Pancreas (tissue), 10 donors: ENCODE results near the gene CENPS. TPM values are rescaled to one million over a fixed set of nuclear protein-coding genes. Genes with fewer than 3 reads are reported as not detected.
"Not testable (repeated sequence)": the region's sequence is repeated elsewhere in the genome, so short reads cannot be mapped to it uniquely, and the experiment has no call there.

Experiments used
- ATAC-seq, 4 donors: fragments of 200-7000 bp; cut with Tn5 transposase; one replicate each; pipeline versions ENCODE4 v1.8.0 to v1.9.1; 2020; ENCODE audit warnings: mild to moderate bottlenecking in 4 of 4, moderate library complexity in 4 of 4
- DNase-seq, 6 donors: peaks; one replicate each; pipeline ENCODE4 v3.0.0-alpha.2; 2020
- FAIRE-seq: peaks from 2 replicates; lab custom pipeline; 2012; peaks lifted over from hg19 to GRCh38; lab: Jason Lieb, UNC
- H3K27ac ChIP-seq, 4 donors: fragments of 200-600 bp; sonication (generic); 1 replicate in 3 of 4; 2 replicates in 1 of 4; pipeline versions ENCODE4 v1.5.0 to v1.8.0; 2020
- H3K27me3 ChIP-seq, 4 donors: fragments of 200-600 bp; one replicate each; pipeline ENCODE4 v1.8.0; 2021
- H3K36me3 ChIP-seq, 3 donors: fragments of 200-600 bp; sonication (generic) in 1 of 3; one replicate each; pipeline versions ENCODE4 v1.5.0 to v1.8.0; 2020 to 2021
- H3K4me1 ChIP-seq, 3 donors: fragments of 200-600 bp; one replicate each; pipeline ENCODE4 v1.8.0; 2021
- H3K4me3 ChIP-seq, 4 donors: fragments of 200-600 bp; sonication (generic) in 2 of 4; one replicate each; pipeline versions ENCODE4 v1.5.0 to v1.8.0; 2020 to 2021
- H3K9me3 ChIP-seq, 4 donors: fragments of 200-600 bp; one replicate each; pipeline ENCODE4 v1.8.0; 2021
- CTCF ChIP-seq, 4 donors: fragments of 200-600 bp; sonication (generic) in 3 of 4; IDR thresholded peaks; one replicate each; pipeline versions ENCODE4 v1.5.0 to v1.8.0; 2021; ENCODE audit warnings: antibody characterized with exemption in 4 of 4
- WGBS, 2 donors: extraction: QIAGEN DNeasy Blood & Tissue Kit; methylation state at CpG; one replicate each; pipeline ENCODE4 v1.1.7; 2013; 5-methylcytosine and 5-hydroxymethylcytosine counted together
- intact Hi-C, 3 donors: fragments of 100-400 bp; cut with DNase I; formaldehyde crosslinking; loops; one replicate each; pipeline versions ENCODE4 v1.11.1 to v1.14.2; 2022
- polyA plus RNA-seq, 2 donors: library from polyadenylated mRNA; stranded (reverse); fragments of 200-250 nt; gene quantifications; one replicate each; pipeline ENCODE4 v1.2.3, GENCODE V29; 2013
- total RNA-seq, 6 donors: library from RNA; stranded (reverse); fragmentation: NEBNext Ultra II Directional in 4 of 6; extraction: Animal tissue kit (Norgen Biotek cat#: 25700) in 4 of 6; gene quantifications; one replicate each; pipeline versions ENCODE4 v1.2.1 to v1.2.4, GENCODE V29; 2021 to 2023
- donor health status: healthy with polysubstance abuse.
- donor health status: DM: no; HTN: no; CAD: no; lungs with moderate emphysema.
- donor health status: DM: no; HTN: no; CAD: no.
- donor health status: control.
- donor health status: control.
- donor health status: Bipolar disorder and iron deficiency.
- donor health status: DM: yes; HTN: yes; CAD: no.
- donor health status: DM: no; HTN: no; CAD: no.
- donor health status: DM: no; HTN: no; CAD: no.
- donor health status: DM: yes; HTN: yes; CAD: no.

CENPS gene
- total and polyA plus RNA-seq, 8 donors, result 4.7 to 19.9 (median 8.4) TPM

- TF ChIP-seq CTCF (IDR thresholded peaks at IDR 0.05), result no peak
- ATAC-seq (peak; percentile 87 to 95 (median 90)), DNase-seq (peak; percentile 88 to 95 (median 91)), FAIRE-seq (no peak)
- H3K9me3 ChIP-seq, result no peaks in the 10 kb centered on the region
- peak within 1 kb of the TSS in 3 of 4 donors; percentile 9 to 57 (median 41) for H3K27ac ChIP-seq
- H3K4me3 ChIP-seq, result peak within 1 kb of the TSS; percentile 55 to 89 (median 66)
- H3K36me3 ChIP-seq, result peaks cover 0 to 10% (median 0%) of the 10 kb centered on the region in 3 donors
- intact Hi-C loops, result no loop called here
- H3K27me3 ChIP-seq, result no peaks in the 10 kb centered on the region
- H3K4me1 ChIP-seq, result peaks cover 7 to 19% (median 16%) of the 10 kb centered on the region in 3 donors
- 1% methylated on average over 59 of the region's 59 CpGs for WGBS, 2 donors
Measured at GRCh38 chr1:10472220-10473144, 42.2 kb downstream of the CENPS start, which contains the start of gene DFFA. Gene DFFA, minus strand, starts transcription at chr1:10472529. Its CDS starts 71 bp downstream, at chr1:10472458.

DNA sequence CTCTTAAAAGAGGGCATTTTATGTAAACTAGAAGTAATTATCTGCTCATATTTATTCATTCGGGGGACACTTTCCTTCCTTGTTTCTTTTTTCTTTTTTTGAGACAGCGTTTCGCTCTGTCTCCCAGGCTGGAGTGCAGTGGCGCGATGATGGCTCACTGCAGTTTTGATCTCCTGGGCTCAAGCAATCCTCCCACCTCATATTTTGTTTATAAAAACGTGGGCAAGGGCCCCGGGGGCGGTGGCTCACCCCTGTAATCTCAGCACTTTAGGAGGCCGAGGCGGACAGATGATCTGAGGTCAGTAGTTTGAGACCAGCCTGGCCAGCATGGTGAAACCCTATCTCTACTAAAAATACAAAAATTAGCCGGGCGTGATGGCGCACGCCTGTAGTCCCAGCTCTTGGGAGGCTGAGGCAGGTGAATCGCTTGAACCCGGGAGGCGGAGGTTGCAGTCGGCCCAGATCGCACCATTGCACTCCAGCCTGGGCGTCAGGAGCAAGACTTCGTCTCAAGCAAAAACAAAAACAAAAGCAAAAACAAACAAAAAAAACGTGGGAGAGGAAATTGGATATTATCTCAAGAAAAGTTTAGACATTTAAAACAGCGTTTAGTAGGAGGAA lies 43.0 kb downstream of the CENPS start:
- 84 to 91% methylated on average over 23 of the region's 23 CpGs for WGBS, 2 donors
- no peak for ATAC-seq
- no peak for DNase-seq

DNA sequence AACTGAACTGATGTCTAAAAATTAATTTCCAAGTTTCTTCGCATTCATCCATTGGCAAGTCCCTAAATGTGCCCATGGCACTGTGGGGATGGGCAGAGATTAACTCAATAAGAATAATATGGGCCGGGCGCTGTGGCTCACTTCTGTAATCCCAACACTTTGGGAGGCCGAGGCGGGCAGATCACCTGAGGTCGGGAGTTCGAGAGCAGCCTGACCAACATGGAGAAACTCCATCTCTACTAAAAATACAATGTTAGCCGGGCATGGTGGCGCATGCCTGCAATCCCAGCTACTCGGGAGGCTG lies 44.0 kb downstream of the CENPS start:
- intact Hi-C loops, H3K9me3 ChIP-seq, H3K36me3 ChIP-seq, H3K27me3 ChIP-seq, ATAC-seq, DNase-seq, FAIRE-seq: not testable (repeated sequence)
- Histone ChIP-seq H3K4me3 (peak overlapping the region; percentile 72 to 94 (median 89)), H3K27ac (peak overlapping the region in 2 of 4 donors; percentile 72 to 74), H3K4me1 (peaks cover 7 to 19% (median 16%) of the 10 kb centered on the region in 3 donors)
- WGBS, 2 donors, result 81 to 85% methylated on average over 10 of the region's 10 CpGs

More for the DNA sequence above, 43.0 kb downstream of the CENPS start:
- Histone ChIP-seq H3K36me3 (peaks cover 0 to 3% (median 0%) of the 10 kb centered on the region in 3 donors), H3K27ac (no peak overlapping the region), H3K27me3 (no peaks in the 10 kb centered on the region), H3K4me1 (peaks cover 7 to 19% (median 16%) of the 10 kb centered on the region in 3 donors), H3K4me3 (no peak overlapping the region), H3K9me3 (no peaks in the 10 kb centered on the region)
- FAIRE-seq, result no peak
- no peak for TF ChIP-seq CTCF (IDR thresholded peaks at IDR 0.05)
- intact Hi-C loops, result no loop called here

DNA sequence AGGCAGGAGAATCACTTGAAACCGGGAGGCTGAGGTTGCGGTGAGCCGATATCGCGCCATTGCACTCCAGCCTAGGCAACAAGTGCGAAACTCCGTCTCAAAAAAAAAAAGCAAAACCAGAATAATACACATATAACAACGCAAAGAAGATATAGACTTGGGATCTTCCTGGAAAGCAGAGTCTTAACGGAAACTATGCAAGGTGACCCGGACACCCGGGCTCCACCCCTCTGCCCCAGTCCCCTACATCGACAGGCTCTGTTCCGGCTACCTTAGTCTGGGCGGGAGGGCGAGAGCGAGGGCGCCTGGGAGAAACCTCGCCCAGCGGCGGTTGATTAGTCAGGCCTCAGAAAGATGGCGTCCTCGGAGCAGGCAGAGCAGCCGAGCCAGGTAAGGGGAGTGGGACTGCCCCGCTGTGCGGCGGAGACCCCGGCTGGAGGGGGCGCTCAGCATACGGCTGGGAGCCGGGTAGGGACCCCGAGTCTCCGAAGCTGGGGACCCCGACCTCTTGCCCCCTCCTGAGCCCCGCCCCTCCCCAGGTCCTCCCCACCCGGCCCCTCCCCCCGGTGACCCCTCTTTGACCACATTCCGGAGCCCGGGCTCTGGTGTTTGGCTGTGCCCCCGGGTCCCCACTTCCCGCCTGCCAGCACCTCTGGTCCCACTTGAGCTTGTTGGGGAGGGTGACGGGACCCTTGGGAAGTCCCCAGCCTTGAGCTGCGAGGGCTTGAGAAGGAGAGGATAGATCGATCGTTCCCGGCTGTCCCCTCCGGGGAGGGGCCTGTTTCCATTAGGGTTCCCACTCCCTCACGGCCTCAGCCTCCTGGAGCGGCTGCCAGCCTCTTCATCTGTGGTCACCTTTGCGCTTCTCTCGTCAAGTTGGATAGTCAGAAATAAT lies 44.6 kb downstream of the CENPS start, which contains the start of gene PEX14:
TSS of gene PEX14 (plus strand) at position 338 of the 895 bp plus-strand sequence. CDS start at position 355, 17 bp downstream.
- Histone ChIP-seq H3K27ac (peak within 1 kb of the TSS; percentile 39 to 74 (median 62)), H3K36me3 (no peaks in the 10 kb centered on the region), H3K9me3 (no peaks in the 10 kb centered on the region), H3K4me3 (peak within 1 kb of the TSS; percentile 72 to 94 (median 89)), H3K27me3 (no peaks in the 10 kb centered on the region), H3K4me1 (peaks cover 7 to 19% (median 16%) of the 10 kb centered on the region in 3 donors)
- peak; percentile 84 to 95 (median 86) for DNase-seq
- WGBS, 2 donors, result 9 to 13% methylated on average over 37 to 50 of the region's 50 CpGs
- intact Hi-C loops, result no loop called here
- FAIRE-seq, result no peak
- peak; percentile 86 to 92 (median 90) for ATAC-seq
- no peak for TF ChIP-seq CTCF (IDR thresholded peaks at IDR 0.05)
